Panc1 (cell line): ENCODE results near the gene GABRD. TPM values are rescaled to one million over a fixed set of nuclear protein-coding genes. Genes with fewer than 3 reads are reported as not detected.

Experiments
- ATAC-seq: fragments of 200-7000 bp; cut with Tn5 transposase; 2 replicates; pipeline ENCODE4 v1.9.1; 2020; ENCODE audit warnings: mild to moderate bottlenecking, moderate library complexity
- BruUV-seq: library from RNA; stranded (reverse); fragments of 400-500 nt; replicated peaks from 2 replicates; lab custom pipeline; 2021; lab: Mats Ljungman, UMichigan
- CTCF ChIA-PET: fragments of 300-600 bp; sonication (Branson Sonifier 250); formaldehyde crosslinking; loops from one replicate; lab custom pipeline; 2022; ENCODE audit warnings: antibody characterized with exemption; lab: Charles Lee
- POLR2A ChIA-PET: fragments of 300-600 bp; sonication (Branson Sonifier 250); formaldehyde crosslinking; loops from one replicate; lab custom pipeline; 2022; ENCODE audit warnings: antibody characterized with exemption; lab: Charles Lee
- DNase-seq: peaks from one replicate; pipeline ENCODE4 v3.0.0-alpha.2; 2010; ENCODE audit warnings: low read depth, low spot score
- H3K27ac ChIP-seq: 2 replicates; pipeline ENCODE4 v1.5.1; 2011; ENCODE audit warnings: mild to moderate bottlenecking, low read length, inconsistent platforms
- H3K27me3 ChIP-seq: fragments of 200-500 bp; sonication (Bioruptor generic); 2 replicates; pipeline ENCODE4 v1.6.0; 2014; ENCODE audit warnings: low read length, inconsistent platforms; ENCODE audit not compliant: control insufficient read depth, insufficient read depth
- H3K36me3 ChIP-seq: fragments of 200-500 bp; sonication (Bioruptor generic); 2 replicates; pipeline ENCODE4 v1.5.1; 2014; ENCODE audit warnings: inconsistent platforms, mild to moderate bottlenecking, low read length, moderate library complexity; ENCODE audit not compliant: control insufficient read depth, insufficient read depth
- H3K4me1 ChIP-seq: 2 replicates; pipeline ENCODE4 v1.5.1; 2011; ENCODE audit warnings: inconsistent platforms, mild to moderate bottlenecking, low read length, moderate library complexity; ENCODE audit not compliant: control insufficient read depth, insufficient read depth
- H3K4me3 ChIP-seq, 2 experiments: 2 replicates each; pipeline ENCODE4 v1.5.1; 2011 to 2012; ENCODE audit warnings: low read depth in 2 of 2, low read length in 2 of 2, mild to moderate bottlenecking in 2 of 2, inconsistent platforms in 1 of 2, moderate library complexity in 1 of 2
- H3K9me3 ChIP-seq: fragments of 200-500 bp; sonication (Bioruptor generic); 2 replicates; pipeline ENCODE4 v1.5.1; 2014; ENCODE audit warnings: low read depth, mild to moderate bottlenecking, inconsistent platforms, low read length, moderate library complexity; ENCODE audit not compliant: control insufficient read depth, insufficient read depth
- POLR2AphosphoS5 ChIP-seq: IDR thresholded peaks from 2 replicates; pipeline ENCODE4 v1.6.1; 2012; ENCODE audit warnings: mild to moderate bottlenecking, low read depth, low read length, moderate library complexity
- SIN3A ChIP-seq: IDR thresholded peaks from 2 replicates; pipeline ENCODE4 v1.6.1; 2012; ENCODE audit warnings: low read depth, mild to moderate bottlenecking, low read length, moderate library complexity, borderline replicate concordance; ENCODE audit not compliant: insufficient read depth
- TCF7L2 ChIP-seq: IDR thresholded peaks from 2 replicates; pipeline ENCODE4 v1.6.1; 2011; ENCODE audit warnings: mild to moderate bottlenecking, low read depth, low read length, inconsistent platforms
- in situ Hi-C: cut with HindIII; loops from 2 replicates; pipeline ENCODE4 v1.10.0; 2016; ENCODE audit warnings: low sequenced_read_pairs, low pct_unique_long_range_greater_than_20kb
- intact Hi-C: fragments of 100-400 bp; cut with micrococcal nuclease; formaldehyde crosslinking; loops from one replicate; pipeline ENCODE4 v1.10.0; 2022; ENCODE audit not compliant: unreplicated experiment
- total RNA-seq: library from RNA; stranded (reverse); gene quantifications from one replicate; pipeline ENCODE4 v1.2.1, GENCODE V29; 2021; ENCODE audit not compliant: unreplicated experiment
- TF ChIP-seq, protein P1 (sequence below), 2 experiments: IDR thresholded peaks; 2 replicates each; pipeline ENCODE4 v1.6.1; 2011 to 2012; ENCODE audit warnings: low read depth in 2 of 2, control low read depth in 1 of 2, low read length in 1 of 2, mild to moderate bottlenecking in 1 of 2, moderate library complexity in 1 of 2; ENCODE audit not compliant: insufficient read depth in 1 of 2
- TF ChIP-seq, protein P2 (sequence below): fragments of 450-650 bp; IDR thresholded peaks from 2 replicates; pipeline ENCODE4 v1.5.1; 2017; ENCODE audit warnings: mild to moderate bottlenecking

GABRD gene
- total RNA-seq, 1 experiment from 2014 or later, result 3.0 TPM

GRCh38 chr1:2004856-2005255 is 14.3 kb upstream of the GABRD start:
- Histone ChIP-seq H3K27me3 (no peaks in the 10 kb centered on the region), H3K9me3 (no peaks in the 10 kb centered on the region), H3K4me3 (no peak overlapping the region), H3K27ac (no peak overlapping the region), H3K36me3 (no peaks in the 10 kb centered on the region), H3K4me1 (no peaks in the 10 kb centered on the region)
- BruUV-seq, result no TSS peak
- in situ Hi-C loops (no loop called here), intact Hi-C loops (no loop called here)
- POLR2A ChIA-PET, result no interaction called here
- CTCF ChIA-PET, result no interaction called here
- TF ChIP-seq SIN3A (no peak), POLR2AphosphoS5 (no peak), TCF7L2 (no peak)
- TF ChIP-seq, protein P1, sequence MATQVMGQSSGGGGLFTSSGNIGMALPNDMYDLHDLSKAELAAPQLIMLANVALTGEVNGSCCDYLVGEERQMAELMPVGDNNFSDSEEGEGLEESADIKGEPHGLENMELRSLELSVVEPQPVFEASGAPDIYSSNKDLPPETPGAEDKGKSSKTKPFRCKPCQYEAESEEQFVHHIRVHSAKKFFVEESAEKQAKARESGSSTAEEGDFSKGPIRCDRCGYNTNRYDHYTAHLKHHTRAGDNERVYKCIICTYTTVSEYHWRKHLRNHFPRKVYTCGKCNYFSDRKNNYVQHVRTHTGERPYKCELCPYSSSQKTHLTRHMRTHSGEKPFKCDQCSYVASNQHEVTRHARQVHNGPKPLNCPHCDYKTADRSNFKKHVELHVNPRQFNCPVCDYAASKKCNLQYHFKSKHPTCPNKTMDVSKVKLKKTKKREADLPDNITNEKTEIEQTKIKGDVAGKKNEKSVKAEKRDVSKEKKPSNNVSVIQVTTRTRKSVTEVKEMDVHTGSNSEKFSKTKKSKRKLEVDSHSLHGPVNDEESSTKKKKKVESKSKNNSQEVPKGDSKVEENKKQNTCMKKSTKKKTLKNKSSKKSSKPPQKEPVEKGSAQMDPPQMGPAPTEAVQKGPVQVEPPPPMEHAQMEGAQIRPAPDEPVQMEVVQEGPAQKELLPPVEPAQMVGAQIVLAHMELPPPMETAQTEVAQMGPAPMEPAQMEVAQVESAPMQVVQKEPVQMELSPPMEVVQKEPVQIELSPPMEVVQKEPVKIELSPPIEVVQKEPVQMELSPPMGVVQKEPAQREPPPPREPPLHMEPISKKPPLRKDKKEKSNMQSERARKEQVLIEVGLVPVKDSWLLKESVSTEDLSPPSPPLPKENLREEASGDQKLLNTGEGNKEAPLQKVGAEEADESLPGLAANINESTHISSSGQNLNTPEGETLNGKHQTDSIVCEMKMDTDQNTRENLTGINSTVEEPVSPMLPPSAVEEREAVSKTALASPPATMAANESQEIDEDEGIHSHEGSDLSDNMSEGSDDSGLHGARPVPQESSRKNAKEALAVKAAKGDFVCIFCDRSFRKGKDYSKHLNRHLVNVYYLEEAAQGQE (IDR thresholded peaks at IDR 0.05; ENCODE audit: insufficient read depth in 1 of 2, low read depth in 2 of 2, low read length in 1 of 2), result no peak
- TF ChIP-seq, protein P2, sequence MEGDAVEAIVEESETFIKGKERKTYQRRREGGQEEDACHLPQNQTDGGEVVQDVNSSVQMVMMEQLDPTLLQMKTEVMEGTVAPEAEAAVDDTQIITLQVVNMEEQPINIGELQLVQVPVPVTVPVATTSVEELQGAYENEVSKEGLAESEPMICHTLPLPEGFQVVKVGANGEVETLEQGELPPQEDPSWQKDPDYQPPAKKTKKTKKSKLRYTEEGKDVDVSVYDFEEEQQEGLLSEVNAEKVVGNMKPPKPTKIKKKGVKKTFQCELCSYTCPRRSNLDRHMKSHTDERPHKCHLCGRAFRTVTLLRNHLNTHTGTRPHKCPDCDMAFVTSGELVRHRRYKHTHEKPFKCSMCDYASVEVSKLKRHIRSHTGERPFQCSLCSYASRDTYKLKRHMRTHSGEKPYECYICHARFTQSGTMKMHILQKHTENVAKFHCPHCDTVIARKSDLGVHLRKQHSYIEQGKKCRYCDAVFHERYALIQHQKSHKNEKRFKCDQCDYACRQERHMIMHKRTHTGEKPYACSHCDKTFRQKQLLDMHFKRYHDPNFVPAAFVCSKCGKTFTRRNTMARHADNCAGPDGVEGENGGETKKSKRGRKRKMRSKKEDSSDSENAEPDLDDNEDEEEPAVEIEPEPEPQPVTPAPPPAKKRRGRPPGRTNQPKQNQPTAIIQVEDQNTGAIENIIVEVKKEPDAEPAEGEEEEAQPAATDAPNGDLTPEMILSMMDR, result no peak
- no peak for DNase-seq
- ATAC-seq, result no peak

- TF ChIP-seq SIN3A, result no peak
- TF ChIP-seq, protein P1 (IDR thresholded peaks at IDR 0.05; ENCODE audit: insufficient read depth in 1 of 2, low read depth in 2 of 2, low read length in 1 of 2), result no peak
- TF ChIP-seq TCF7L2, result no peak
- TF ChIP-seq, protein P2, result no peak
- no peak for TF ChIP-seq POLR2AphosphoS5
- Histone ChIP-seq H3K4me1 (no peaks in the 10 kb centered on the region), H3K4me3 (no peak overlapping the region), H3K36me3 (no peaks in the 10 kb centered on the region), H3K27me3 (no peaks in the 10 kb centered on the region), H3K27ac (no peak overlapping the region), H3K9me3 (no peaks in the 10 kb centered on the region)
- in situ Hi-C loops, result no loop called here
- POLR2A ChIA-PET, result no interaction called here
- intact Hi-C loops, result no loop called here
- no peak for ATAC-seq
- BruUV-seq, result no TSS peak
- CTCF ChIA-PET, result no interaction called here
- DNase-seq, result no peak
These were observed 9.8 kb upstream of the GABRD start for GRCh38 chr1:2009101-2010053.
